ENCODE measurements around the gene SPATA3.
"Not testable (repeated sequence)": the region's sequence is repeated elsewhere in the genome, so short reads cannot be mapped to it uniquely, and the experiment has no call there.

SPATA3 gene

GRCh38 chr2:230995821-230996220 lies at the start of gene SPATA3:
TSS of gene SPATA3 (plus strand) at chr2:230996121. CDS start at chr2:230996234, 113 bp downstream.
- DNase-seq, result no peak

DNA sequence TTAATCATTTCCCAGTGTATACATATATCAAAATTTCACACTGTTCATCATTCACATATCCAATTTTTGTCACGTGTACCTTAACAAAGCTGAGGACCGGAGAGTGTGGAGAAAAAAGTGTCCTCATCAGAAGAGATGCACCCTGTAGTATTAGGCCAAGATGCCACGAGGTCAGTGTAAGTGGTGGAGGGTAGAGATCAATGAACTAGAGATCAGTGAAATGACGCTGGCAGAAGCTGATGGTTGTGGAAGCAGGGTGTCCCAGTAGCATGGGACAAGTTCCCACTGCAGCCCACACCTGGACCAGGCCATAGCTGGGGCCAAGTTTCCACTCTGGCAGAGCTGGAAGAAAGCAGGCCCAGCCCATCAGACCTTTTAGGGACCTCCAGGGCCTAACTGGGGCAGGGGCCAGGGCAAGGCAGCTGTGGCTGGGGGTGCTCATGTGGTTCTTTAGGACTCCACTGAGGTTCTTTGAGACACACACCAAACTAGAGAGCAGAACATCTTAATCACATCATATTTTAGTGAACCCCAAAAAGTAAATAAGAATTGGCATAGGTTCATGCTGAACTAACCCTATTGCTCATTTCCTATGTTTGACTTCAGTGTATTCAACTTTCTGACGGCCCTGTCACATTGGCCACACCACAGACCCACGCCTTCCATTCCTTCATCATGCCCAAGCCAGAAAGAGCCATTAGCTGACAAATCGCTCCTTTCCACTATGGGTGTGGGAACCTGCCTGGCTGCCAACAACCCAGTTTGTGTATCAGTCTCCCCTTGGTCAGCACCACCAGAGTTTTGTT lies 49.3 kb upstream of the SPATA3 start:
- no peak for DNase-seq

GRCh38 chr2:230947235-230947576 lies 48.7 kb upstream of the SPATA3 start:
- DNase-seq, result no peak

DNA sequence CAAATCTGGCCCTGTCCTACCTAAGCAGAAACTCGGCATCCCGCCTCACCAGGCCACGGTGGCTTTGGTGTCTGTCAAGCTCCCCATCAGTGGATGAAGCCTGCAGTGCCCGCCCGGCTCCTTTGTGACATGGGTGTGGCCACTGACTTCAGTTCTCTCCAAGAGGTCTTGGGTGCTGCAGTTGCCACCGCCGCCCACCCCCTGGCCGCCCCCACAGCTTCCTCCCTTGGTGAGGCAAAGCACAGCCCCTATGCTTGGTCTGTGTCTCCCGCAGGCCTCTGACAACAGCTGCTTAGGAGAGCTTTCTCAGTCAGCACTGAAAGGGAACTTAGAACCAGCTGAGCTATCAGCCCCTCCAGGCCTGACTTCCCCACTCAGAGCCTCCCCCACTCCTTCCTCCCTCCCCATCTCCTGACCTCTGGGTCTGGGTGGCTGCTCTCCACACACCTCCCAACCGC lies 48.0 kb upstream of the SPATA3 start:
- no peak for DNase-seq

GRCh38 chr2:230949966-230950873 lies 45.7 kb upstream of the SPATA3 start:
- no peak for DNase-seq

DNA sequence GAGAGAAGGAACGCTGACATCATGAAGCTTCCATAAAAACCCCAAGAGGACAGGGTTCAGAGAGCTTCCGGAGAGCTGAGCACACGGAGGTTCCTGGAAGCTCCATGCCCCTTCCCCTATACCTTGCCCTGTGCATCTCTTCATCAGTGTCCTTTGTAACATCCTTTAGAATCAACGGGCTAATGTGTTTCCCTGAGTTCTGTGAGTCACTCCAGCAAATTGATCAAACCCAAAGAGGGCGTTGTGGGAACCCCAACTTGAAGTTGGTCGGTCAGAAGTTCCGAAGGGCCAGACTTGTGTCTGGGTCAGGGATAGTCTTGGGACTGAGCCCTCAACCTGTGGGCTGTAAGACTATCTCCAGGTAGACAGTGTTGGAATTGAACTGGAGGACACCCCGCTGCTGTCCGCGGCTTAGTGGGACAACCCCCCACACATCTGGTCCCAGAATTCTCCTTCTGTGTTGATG lies 45.0 kb upstream of the SPATA3 start:
- no peak for DNase-seq

GRCh38 chr2:230951396-230951795 lies 44.5 kb upstream of the SPATA3 start:
- no peak for DNase-seq

- DNase-seq, result no peak
Measured at GRCh38 chr2:230952226-230952956, 43.5 kb upstream of the SPATA3 start.

DNA sequence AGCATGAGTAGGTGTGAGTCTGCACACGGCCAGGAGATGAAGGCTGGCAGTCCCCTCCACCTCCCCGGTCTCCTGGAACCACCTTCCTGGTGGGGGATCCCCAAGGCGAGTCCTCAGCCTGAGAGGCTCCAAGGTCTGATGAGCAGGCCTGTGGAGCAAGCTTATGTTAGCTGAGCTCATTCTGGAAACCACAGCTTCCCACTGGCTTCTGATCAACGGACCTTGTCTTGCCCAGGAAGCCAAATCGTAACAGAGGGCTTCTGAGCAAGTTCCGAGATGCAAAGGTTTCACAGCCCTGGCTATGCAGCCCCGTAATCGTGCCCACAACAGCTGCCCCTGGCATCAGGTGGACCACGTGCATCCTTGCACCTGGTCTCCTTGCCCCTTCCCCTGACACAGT lies 42.1 kb upstream of the SPATA3 start:
- no peak for DNase-seq

DNA sequence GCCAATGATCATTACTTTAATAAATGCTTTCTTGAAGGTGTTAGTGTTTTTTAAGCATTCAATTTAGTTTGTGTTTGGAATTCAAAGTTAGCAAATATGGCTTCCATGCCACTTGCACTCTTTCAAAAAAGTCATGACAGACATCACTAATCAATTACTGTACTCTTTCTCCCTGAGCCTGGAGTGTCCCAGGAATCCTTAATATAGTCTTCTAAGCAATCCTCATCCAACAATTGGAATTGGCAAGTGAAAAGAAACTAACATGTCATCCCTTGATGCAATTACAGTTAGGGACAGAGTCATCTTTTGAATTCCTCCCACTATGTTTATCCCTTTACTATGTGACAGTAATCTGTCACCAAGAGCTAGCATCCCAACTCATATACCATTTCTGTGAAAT lies 41.2 kb upstream of the SPATA3 start:
- DNase-seq, result no peak

GRCh38 chr2:230955163-230955737 lies 40.7 kb upstream of the SPATA3 start:
- DNase-seq, result no peak

GRCh38 chr2:230956827-230957755 lies 38.8 kb upstream of the SPATA3 start:
- peak; percentile 56 for DNase-seq

DNA sequence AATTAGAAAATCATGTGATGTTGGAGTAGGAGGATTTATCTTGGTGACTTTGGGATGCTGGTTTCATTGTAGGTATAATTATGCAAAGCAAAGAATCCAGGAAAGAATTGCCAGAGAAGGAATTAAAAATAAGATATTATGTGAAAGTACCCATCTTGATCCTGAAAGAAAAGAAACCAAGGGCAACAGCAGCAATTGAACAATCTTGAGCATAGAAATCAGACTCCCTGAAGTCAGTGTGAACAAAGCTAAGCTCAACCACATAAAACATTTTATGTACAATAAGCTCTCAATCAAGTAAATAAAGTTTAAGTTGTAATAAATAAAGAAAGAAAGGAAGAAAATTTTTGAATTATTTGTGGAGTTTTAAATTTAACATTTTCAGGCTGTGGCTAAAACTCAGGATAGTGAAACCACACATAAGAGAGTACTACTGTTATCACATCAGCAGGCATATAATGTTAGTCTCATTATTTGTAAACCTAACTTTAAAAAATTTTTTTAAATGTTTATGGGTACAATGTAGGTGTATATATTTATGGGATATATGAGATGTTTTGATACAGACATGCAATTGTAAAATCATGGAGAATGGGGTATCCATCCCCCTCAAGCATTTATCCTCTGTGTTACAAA lies 38.0 kb upstream of the SPATA3 start:
- DNase-seq, result no peak

DNA sequence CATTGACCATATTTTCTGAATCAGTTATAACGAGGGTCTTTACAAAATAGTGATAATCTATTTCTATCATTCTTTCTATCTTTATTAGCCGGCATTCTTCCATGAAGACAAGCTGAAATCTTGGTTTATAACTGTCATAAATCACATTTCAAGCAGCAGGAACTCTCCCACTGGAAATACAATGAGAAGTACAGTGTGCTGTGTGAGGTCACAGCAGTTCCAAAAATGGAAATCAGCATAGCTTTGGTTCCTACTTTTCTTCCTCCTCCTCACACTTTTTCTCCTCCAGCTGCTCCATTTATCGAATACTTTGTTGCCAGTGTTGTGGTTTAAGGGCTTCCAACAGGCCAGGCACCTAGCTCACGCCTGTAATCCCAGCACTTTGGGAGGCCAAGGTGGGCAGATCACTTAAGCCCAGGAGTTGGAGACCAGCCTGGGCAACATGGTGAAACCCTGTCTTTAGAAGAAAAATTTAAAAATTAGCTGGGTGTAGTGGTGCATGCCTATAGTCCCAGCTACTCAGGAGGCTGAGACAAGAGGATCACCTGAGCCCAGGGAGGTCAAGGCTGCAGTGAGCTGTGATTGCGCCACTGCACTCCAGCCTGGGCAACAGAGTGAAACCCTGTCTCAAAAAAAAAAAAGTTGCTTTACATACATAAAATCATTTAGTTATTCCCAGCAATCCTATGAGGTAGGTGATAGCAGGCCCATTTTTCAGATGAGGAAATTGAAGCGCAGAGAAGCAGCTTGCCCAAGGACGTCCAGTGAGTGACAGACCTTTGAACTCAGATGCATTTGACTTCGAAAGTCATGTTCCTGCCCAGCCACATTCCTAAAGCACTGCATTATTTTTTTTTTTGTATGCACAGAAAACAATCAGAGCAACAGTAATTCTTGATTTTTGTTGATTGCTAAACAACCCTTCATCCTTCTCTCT lies 36.8 kb upstream of the SPATA3 start:
- no peak for DNase-seq

- no peak for DNase-seq
Measured at GRCh38 chr2:230960026-230960425, 35.9 kb upstream of the SPATA3 start.

GRCh38 chr2:230961091-230961491 lies 34.8 kb upstream of the SPATA3 start:
- DNase-seq, result no peak

GRCh38 chr2:230964136-230964730 lies 31.7 kb upstream of the SPATA3 start:
- no peak for DNase-seq

DNA sequence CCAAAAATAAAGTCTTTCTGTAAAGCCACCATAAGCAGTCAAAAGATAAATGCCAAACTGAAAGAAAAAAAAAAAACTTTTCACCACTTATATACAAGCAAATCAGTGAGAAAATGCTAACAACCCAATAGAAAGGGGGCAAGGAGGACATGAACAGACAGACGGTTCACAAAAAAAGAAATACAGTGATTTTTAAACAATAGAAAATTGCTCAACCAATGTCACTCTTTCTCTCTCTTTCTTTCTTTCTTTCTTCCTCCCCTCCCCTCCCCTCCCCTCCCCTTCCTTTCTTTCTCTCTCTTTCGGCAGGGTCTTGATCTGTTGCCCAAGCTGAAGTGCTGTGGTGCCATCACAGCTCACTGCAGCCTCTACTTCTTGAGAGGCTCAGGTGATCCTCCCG lies 28.8 kb upstream of the SPATA3 start:
- DNase-seq, result no peak

DNA sequence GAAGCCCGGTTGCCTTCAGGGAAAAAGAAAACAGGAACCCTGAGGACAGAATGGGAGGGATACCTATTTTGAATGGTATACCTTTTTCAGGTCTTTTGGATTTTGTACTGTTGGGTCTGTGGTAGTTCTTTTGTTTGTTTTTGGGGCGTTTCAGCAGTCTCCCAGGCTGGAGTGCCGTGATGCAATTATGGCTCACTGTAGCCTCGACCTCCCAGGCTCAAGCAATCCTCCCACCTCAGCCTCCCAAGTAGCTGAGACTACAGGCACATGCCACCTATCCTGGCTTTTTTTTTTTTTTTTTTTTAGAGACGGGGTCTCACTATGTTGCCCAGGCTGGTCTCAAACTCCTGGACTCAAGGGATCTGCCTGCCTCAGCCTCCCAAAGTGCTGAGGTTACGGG lies 27.6 kb upstream of the SPATA3 start:
- not testable (repeated sequence) for DNase-seq

Data from retina (tissue), 1 donor.